T-helper 2 cell (primary cell): ENCODE measurements around the gene OR10T2.
"Not testable (repeated sequence)": the region's sequence is repeated elsewhere in the genome, so short reads cannot be mapped to it uniquely, and the experiment has no call there.

Source experiments
- DNase-seq, 5 experiments: peaks; one replicate each; pipeline versions ENCODE4 v3.0.0 to v3.0.0-alpha.2; 2012 to 2022
- total RNA-seq, 2 donors: gene quantifications; one replicate each; lab custom pipeline; 2026; lab: John Stamatoyannopoulos, UW

Gene OR10T2, protein sequence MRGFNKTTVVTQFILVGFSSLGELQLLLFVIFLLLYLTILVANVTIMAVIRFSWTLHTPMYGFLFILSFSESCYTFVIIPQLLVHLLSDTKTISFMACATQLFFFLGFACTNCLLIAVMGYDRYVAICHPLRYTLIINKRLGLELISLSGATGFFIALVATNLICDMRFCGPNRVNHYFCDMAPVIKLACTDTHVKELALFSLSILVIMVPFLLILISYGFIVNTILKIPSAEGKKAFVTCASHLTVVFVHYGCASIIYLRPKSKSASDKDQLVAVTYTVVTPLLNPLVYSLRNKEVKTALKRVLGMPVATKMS
- total RNA-seq, result 0 reads per million in 2 donors

DNA sequence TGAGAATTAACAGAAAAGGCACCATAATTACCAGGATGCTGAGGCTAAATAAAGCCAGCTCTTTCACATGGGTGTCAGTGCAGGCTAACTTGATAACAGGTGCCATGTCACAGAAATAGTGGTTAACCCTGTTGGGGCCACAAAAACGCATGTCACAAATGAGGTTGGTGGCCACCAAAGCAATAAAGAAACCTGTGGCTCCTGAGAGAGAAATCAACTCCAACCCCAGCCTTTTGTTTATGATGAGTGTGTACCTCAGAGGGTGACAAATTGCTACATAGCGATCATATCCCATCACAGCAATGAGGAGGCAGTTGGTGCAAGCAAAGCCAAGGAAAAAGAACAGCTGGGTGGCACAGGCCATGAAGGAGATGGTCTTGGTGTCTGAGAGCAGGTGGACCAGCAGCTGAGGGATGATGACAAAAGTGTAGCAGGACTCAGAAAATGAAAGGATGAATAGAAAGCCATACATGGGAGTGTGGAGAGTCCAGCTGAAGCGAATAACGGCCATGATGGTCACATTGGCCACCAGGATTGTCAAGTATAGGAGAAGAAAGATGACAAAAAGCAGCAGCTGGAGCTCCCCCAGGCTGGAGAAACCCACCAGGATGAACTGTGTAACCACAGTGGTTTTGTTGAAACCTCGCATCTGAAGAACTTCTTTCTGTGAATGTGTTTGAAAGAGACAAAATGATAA lies at the start of gene OR10T2:
OR10T2 (minus strand) TSS at position 649 of the 697 bp plus-strand sequence; CDS start at position 649, 0 bp downstream.
- DNase-seq, result peak in 1 of 5 experiments; percentile 57

DNA sequence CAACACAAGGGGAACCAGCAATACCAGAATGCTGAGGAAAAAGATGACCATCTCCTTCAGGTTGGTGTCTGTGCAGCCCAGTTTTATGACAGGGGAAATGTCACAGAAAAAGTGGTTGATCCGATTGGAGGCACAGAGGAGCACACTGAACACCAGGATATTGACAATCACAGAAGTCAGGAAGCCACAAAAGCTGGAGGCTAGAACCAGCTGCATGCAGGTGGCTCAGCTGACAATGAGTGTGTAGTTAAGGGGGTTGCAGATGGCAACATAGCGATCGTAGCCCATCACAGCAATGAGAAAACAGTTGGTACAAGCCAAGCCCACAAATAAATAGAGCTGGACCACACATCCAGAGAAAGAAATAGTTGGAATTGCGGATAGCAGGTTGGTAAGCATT lies 46.1 kb upstream of the OR10T2 start:
- DNase-seq, result no peak

DNA sequence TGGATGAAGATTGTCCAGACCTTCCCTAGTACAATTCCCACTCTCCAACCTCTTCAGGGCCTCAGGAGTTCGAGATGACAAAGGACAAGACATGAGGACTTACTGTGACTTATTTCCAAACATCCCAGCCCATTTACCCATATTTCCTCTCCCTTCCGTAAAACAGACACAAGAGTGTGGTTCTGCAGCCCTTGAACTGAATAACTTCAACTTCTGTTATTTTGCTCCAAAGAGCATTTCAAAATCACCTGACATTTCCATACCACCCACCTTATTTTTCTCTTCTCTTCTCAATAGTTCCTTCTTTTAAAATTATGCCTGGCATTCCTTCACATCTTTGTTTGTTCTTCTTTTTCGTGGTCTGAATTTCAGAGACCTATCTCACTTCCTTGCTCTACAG lies 35.5 kb upstream of the OR10T2 start:
- DNase-seq, result no peak

DNA sequence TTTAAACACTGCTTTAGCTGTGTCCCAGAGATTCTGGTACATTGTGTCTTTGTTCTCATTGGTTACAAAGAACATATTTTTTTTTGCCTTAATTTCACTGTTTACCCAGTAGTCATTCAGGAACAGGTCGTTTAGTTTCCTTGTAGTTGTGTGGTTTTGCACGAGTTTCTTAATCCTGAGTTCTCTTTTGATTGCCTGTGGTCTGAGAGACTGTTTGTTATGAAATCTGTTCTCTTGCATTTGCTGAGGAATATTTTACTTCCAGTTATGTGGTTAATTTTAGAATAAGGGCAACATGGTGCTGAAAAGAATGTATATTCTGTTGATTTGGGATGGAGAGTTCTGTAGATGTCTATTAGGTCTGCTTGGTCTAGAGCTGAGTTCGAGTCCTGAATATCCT lies 30.9 kb upstream of the OR10T2 start:
- DNase-seq, result not testable (repeated sequence)

DNA sequence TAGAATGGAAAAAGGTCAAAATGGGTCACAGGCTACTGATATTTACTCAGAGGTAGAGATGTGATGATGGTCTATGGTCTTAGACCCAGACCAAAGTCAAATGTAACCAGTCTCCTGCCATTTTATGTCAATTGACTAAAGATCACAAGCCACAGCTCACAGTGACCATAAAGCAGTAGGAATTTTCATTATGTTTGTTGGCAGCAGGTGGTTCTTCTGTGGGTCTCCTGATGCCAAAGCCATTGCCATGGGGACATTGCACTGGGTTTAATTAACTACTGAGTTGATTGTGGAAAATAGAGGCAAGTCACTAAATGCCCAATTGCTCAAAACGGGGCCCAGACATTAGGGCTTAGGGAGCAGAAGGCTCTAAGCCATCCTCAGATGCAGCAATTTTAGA lies 26.9 kb upstream of the OR10T2 start, which contains the start of gene OR10K2:
OR10K2 (minus strand) TSS at position 101 of the 400 bp plus-strand sequence. CDS start 5,371 bp downstream, outside the sequence.
- DNase-seq, result no peak

DNA sequence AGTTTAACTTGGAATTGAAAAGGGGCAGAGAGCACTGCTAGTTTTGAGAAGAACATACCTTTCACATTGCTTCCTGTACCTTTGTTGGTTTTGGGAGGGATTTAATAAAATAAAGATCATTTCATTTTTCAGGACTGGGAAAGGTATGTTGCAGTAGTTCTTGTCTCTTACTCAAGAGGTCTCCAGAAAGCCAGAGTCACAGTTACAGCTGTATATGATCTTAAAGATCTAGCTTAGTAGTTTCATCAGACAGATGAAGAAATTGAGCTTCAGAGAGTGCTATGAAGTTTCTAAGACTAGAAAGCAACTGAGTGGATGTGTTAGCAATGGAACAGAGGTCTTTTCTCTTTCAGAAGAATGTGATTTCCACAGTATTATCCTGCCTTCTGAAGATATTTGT lies 25.8 kb upstream of the OR10T2 start:
- DNase-seq, result no peak

DNA sequence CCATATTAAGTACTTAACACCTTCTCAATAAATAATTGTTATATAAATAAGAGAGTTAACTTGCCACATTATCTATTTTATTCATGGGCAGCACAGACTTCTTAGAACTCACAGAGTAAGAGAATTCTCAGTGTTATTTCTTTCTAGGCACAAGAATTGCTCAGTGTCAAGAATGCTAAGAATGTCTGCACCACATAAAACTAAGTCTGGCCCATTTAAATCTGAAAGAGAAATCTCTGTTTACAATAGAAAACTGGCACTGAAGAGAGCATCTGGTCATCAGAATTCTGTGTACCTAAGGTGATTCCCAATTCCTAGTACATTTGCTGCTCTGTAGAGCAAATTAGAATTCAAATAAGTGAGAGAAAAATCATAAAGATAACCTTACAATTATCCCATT lies 22.9 kb upstream of the OR10T2 start:
- DNase-seq, result no peak

DNA sequence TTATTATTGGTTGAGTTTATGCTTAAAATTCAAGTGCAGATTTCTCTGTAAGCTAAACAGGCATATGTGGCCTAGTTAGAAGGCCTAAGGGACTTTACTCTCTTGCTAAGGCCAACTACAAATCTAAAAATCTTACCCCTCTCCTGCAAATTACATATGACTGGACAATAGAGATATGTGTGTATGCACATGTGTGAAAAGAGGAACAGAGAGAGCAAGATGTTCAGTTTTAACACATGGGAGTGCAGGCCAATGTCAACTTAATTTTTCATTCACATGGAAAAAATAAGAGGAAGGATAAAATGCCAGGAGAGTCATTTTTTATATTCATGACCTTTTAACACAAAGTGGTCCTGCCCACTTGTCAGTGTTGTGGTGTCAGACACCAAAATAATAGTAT lies 18.3 kb upstream of the OR10T2 start:
- DNase-seq, result no peak

DNA sequence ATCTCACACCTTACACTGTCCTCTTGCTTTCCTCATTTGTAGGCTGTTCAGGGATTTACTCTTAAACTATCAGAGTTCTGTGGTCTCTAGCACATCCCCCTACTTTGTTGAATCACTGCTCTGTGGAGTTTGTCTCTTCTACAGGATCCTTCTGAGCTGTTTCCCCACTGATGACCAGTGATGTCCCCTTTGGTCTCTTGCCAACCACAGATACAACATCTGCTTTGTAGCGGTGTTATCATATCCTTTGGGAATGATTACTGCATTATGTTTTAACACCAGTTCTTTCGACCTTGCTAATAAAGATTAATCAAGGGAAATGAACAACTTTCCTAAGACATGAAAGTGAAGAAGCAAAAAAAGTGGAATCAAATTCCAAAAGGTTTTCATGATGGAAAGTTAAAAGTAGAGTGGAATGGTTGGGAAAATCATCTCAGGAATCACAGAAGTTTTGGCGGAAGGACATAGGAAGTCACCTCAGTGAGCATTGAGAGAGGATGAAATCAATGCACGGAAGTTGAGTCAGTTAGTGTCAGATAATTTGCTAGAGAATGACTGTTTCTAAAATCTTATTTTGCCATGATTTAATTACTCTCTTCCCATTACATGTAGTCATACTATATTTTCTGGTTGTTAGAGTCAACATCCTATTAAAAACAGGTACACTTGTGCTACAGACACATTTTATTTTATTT lies 15.5 kb upstream of the OR10T2 start:
- no peak for DNase-seq

DNA sequence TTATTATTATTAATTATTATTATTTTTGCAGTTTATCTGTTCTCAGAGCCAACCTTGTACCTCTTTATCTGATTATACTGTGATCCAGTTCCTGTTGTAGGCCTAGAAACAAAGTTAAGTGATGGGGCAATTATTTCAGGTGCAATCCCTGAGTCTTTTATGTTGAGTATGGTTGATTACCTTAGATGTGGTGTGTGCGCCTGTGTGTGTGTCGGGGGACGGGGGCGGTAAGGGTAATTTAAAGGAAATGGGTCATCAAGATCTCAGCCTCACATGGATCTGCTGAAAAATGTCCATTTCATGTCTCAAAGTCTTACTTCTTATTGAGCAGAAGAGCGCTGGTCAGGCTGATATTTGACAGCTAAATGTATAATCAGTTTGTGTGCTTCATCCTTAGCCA lies 7.8 kb upstream of the OR10T2 start:
- no peak for DNase-seq

DNA sequence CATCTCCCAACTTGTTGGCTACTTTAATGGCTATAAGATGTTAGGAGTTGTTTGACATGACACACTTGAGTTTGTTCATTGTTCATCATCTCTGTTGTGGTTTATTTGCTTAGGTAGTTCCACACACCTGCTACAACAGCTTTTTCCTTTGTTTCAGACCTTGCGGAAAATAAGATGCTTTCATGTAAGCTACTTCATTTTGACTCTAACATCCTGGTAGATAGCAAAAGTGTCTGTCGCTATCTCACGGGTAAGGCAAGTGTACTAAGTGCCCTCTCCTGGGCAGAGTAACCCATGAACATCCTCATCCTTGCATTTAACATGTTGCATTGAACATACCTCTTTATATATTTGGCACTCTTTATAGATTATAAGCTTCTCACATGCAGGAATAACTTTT lies 1.6 kb upstream of the OR10T2 start:
- DNase-seq, result peak in 1 of 5 experiments; percentile 6

DNA sequence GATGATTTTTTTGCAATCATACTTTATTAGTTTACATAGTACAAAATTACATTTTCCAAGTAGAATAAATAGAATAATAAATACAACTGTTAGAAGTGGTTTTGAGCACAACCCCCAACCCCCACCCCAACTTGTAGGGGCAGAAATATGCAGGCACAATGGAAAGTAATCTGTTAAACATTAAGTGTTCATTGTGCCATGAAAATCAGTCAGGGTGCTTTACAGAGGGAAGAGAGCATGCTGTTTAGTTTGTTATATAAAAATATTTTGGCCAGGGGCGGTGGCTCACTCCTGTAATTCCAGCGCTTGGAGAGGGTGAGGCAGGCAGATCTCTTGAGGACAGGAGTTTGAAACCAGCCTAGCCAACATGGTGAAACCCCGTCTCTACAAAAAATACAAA lies 2.6 kb downstream of the OR10T2 start:
- no peak for DNase-seq

DNA sequence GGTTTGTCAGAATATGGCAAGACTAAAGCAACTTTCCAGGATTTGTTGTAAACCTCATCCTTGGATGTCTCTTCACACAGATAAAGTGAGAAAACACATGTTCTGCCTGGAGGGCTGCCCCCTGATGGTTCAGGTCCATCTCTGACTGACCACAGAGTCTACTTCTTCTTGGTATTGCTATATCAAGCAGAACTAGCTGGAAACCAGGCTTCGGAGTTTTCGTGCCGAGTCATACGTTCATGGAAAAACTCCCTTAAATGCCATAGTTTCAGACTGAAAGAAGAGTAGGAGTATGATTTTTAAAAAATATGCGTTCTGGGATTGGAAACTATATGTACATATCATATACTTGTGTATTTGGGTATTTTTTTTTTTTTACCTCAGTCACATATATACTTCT lies 5.8 kb downstream of the OR10T2 start:
- no peak for DNase-seq

DNA sequence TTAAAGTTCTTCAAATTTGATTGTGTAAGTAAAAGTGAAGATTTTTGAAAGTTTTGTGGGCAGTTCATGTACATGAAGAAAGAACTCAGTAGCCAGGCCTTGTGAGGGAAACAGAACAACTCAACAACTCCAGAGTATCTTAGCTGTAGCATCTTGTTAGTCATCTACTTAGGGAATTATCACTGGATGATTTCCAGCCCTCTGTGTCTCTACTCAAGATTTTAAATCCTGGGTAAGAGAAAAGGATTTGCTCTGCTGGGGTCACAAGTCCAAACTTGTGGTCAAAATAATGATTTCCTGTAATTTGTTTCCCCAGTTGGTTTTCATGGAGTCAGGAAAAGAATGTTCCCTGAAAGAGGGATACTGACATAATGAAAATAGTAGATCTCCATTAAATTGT lies 8.2 kb downstream of the OR10T2 start:
- no peak for DNase-seq

DNA sequence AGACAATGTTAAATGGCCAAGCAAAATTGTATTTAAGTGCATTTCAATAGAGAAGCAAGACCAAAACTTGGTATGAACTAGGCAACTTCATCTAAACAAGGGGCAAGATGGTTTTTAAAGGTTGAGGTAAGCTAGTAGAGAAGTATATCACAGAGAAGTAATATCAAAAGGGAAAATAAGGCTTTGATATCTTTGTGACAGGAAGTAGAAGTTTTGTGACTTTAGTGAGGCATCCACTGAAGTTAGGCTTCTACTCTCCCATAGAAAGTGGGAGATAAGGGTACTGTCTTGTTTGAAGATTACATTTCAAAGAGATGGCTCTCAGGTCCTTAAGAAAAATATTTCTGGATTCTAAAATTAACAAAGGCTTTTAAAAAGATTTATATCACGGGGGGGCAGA lies 8.9 kb downstream of the OR10T2 start:
- no peak for DNase-seq

DNA sequence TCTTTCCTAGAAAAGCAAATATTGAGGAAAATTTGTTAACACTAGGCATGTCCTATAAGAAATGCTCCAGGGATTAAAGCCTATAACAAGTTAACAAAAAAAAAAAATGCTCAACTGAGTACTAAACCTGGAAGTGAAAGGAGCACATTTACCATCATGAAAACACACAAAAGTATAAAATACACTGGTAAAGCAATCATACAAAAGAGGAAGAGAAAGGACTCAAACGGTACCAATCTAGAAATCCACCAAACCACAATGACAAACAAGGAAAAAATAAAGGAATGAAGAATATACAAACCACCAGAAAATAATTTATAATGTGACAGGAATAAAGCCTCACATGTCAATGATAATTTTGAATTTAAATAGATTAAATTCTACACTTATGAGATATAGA lies 24.4 kb downstream of the OR10T2 start:
- no peak for DNase-seq

DNA sequence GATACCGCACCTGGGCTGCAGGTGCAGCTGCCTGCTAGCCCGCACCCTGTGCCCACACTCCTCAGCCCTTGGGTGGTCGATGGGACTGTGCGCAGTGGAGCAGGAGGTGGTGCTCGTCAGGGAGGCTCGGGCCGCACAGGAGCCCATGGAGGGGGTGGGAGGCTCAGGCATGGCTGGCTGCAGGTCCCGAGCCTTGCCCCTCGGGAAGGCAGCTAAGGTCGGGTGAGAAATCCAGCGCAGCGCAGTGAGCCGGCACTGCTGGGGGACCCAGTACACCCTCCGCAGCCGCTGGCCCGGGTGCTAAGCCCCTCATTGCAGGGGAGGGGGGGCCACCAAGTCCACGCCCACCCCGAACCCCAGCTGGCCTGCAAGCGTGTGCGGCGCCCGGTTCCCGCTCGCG lies 25.2 kb downstream of the OR10T2 start:
- not testable (repeated sequence) for DNase-seq

DNA sequence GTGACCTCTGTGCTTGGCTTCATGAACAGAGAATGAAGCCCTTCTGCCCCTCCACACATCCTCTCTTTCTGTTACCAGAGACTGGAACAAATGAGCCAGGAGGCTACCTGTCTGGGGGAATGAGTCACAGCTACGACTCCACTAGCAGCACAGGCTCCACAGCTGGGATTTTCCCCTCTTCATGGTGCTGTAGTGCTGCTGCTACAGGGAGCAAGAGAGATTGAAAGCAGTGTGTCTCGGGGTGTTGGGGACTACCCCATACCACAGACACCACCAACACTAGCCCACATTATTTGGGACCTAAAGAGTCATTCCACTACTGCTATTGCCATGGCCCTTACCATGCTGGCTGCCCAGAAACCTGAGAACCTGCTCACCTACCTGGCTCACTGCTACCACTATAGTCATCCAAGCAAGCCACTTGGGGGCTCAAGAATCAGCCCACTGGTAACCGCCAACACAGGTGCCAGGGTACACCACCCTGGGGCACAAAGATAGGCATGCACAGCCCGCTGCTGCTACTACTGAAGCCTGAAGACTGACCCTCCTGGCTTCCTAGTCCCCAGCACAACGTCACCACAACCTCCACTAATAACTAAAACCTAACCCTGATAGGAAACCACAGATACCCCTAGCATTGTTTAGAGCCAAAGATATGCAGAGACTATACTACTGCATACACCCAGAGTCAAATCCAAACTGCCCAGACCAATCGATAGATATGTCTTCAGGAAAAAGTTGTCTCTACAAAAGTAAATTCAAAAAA lies 27.9 kb downstream of the OR10T2 start:
- DNase-seq, result no peak

DNA sequence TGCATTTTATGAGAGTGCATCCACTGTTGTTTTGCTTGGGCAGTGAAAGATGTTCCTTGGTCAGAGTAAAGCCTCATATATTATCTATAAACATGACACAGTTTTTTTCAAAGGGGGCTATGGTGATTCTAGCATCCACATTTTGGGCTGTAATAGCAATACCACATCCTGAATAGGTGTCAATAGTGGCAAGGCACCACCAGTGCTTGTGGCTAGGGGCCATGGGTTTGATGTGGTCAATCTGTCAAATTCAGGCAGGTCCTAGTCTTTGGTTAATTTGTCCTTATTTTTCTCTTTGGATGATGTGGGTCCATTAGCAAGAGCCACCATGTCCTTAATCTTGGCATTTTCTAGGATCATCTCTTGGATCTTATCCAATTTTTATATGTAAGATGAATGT lies 32.5 kb downstream of the OR10T2 start:
- no peak for DNase-seq

DNA sequence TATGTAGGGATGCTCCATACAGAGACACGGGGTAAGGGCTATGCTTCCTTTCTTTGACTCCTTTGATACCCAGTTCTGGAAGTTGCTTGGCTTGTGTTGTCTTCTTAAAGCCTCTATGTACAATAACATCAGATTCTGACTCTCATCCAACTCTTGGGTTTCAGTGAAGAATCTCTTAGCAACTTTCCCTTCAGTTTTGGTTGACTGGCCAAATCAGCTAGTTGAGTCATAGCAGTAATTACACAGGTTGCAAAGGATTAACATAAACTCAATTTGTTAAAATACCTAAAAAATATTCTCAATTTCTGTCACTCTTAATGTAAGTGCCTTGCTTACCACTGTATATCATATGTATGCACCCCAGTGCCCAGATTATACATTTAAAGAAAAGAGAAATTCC lies 36.3 kb downstream of the OR10T2 start:
- no peak for DNase-seq

DNA sequence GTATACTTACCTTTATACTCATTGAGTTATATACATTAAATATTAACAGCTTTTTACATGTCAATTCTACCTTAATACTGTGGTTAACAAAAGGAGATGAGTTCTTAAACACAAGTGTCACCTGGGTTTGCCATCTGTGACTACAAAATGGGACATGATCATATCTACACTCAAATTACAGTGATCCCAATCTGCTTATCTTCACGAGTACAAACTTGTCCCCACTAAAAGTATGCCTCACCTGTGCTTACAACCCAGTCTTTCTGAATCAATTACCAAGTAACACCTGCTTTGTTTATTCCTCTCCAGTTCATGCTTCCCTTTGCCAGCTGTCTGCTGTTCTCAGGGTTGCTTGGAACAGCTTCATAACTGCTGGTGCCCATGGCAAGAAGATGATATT lies 36.8 kb downstream of the OR10T2 start:
- no peak for DNase-seq

DNA sequence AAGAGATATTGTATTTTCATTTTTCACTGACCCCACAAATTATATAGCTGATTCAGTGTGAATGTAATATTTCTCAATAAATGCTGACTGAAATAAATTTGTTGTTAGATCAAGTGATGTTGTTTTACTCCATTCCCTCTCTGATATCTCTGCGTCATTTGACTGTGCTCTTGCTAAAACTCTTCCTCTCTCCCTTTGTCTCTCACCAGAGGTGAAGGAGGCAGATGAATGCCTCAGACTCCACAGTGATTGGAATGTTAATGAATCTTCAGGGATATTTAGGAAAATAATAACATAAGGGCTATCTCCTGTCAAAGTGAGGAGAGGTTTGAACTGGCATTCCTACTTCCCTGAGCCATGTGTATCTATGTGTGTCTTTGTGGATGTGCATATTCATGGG lies 41.8 kb downstream of the OR10T2 start:
- no peak for DNase-seq

DNA sequence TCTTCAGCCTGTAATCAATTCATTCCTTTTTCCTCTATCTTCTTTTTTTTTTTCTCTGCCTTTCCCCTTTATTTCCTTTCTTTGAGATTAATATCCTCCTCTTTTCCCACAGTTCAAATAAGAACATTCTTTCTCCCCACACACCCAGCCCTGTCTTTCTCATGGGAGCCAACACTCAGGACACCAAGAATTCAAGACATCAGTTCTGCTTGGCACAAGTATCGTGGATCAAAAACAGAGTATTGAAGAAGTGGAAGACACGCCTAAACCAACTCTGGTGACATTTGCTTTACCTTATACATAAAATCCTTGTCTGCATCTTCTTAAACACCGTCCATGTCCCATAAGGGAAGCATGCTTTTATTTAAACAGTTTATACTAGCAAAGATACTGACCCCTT lies 42.6 kb downstream of the OR10T2 start:
- DNase-seq, result no peak
